ENCODE measurements around the gene HEYL.

DNA sequence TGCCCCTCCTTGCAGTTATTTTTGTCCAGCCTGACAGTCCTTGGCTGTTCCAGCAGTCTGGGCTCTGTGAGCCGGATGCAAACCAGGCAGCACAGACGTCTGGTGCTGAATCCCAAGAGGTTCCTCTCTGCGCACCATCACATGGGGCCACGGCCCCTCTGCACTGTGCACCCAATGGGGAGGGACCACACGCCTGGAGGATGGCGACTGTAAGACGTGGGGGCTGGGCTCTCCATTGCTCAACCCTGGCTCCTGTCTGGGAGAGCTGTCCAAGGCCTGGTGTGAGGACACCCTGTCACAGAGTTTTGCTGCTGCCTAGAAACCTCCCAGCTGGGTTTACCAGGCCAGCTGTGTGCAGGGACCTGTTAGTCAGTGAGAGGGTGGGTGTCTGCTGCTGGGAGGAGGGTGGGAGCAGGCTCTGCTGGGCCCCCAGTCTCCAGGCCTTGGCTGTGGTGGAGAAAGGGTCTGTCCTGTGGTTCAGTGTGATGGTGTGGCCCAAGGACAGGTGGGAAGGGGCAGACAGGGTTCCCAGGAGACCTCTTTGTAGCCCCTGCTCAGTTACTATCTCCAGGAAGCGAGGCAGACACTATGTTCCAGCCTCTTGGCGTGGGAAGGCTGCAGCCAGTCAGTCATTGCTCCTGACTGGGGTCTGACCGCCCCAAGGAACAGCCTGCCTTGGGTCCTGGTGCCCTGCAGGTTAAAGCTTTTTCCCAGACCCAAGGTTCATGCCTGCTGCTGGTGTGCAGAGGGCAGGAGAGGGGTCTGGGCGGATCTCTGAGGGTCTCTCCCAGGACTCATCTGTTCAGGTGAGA, 13.8 kb downstream of the HEYL start:
- TF ChIP-seq, protein P1, sequence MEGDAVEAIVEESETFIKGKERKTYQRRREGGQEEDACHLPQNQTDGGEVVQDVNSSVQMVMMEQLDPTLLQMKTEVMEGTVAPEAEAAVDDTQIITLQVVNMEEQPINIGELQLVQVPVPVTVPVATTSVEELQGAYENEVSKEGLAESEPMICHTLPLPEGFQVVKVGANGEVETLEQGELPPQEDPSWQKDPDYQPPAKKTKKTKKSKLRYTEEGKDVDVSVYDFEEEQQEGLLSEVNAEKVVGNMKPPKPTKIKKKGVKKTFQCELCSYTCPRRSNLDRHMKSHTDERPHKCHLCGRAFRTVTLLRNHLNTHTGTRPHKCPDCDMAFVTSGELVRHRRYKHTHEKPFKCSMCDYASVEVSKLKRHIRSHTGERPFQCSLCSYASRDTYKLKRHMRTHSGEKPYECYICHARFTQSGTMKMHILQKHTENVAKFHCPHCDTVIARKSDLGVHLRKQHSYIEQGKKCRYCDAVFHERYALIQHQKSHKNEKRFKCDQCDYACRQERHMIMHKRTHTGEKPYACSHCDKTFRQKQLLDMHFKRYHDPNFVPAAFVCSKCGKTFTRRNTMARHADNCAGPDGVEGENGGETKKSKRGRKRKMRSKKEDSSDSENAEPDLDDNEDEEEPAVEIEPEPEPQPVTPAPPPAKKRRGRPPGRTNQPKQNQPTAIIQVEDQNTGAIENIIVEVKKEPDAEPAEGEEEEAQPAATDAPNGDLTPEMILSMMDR (IDR thresholded peaks at IDR 0.05): no peak
- no peak for TF ChIP-seq POLR2A (IDR thresholded peaks at IDR 0.05)
